Measurements from ENCODE around the gene METAP2.

The METAP2 gene

DNA sequence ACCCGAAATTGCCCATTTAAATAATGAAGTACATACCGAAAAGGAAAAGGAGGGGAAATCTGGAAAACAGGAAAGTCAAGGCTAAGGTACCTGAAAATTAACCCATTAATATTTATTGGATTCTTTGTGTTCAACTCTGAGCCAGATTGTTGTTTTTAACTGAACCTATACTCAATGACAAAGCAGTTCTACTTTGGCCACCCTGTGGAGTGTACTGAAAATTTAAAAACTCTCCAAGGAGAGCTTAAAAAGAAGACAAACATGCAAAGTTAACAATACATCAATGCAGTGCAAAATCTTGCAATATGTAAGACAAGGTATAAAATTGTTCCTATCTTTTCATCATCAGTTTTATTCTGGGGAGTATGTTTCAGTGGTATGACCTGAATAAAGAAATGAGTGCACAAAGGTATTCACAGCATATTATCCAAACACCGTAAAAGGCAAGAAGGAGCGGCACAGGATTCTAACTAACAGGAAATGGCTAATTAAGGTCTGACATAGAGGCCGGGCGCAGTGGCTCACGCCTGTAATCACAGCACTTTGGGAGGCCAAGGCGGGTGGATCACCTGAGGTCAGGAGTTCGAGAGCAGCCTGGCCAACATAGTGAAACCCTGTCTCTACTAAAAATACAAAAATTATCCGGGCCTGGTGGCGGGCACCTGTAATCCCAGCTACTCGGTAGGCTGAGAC lies 75.6 kb downstream of the METAP2 start:
- DNase-seq (ENCODE audit: low read depth) = no peak

- no peak for DNase-seq (ENCODE audit: low read depth)
Observed at GRCh38 chr12:95551305-95551704, 77.4 kb downstream of the METAP2 start, which contains the start of gene USP44. TSS of gene USP44 (minus strand) at chr12:95551476. CDS start at chr12:95534256, 17,220 bp downstream.

GRCh38 chr12:95551913-95552516 lies 78.1 kb downstream of the METAP2 start:
- DNase-seq (ENCODE audit: low read depth) = no peak

DNA sequence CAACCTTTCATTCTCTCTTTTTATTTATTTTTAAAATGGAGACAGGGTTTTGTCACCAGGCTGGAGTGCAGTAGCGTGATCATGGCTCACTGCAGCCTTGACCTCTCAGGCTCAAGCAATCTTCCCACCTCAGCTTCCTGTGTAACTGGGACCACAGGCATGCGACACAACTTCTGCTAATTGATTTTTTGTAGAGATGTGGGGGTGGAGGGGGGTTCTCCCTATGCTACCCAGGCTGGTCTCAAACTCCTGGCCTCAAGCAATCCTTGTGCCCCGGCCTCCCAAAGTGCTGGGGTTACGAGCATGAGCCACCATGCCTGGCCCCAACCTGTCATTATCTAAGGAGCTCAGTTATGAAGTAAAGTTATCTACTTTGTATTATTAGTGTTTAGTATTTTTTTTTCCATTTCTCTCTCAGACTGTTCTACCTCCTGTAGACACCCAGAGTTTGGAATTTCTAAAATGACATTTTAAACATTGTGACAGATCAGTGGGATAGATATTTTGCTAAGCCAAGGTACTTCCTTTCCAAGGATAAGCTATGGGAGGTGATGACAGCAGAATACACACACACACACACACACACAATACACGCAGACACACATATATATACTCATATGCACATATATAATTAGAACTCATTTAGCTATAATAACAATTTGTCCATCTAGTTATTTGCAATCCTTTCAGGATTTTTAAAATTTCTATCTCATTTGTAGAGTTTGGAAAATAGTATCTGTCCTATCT lies 79.4 kb downstream of the METAP2 start:
- no peak for DNase-seq (ENCODE audit: low read depth)

DNA sequence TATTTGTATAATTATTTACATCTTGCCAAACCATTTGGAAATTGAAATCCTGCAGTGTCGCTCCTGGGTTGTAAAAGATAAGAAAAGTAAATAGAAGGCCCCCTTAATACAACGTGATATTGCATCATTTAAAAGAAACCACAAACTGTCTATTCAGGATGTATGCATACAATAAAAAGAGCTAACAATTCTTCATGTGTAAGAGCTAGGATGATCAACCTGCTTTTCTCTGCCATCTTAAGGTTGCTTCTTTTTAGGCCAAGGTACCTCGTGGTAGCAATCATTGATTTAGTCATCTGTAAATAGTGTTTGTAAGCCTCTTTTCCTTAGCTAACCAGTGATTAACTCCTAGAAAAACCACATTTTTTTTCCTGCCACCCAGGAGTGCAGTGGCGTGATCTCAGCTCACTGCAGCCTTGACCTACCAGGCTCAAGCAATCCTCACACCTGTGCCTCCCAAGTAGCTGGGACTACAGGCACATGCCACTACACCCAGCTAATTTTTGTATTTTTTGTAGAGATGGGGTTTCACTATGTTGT lies 80.7 kb downstream of the METAP2 start:
- no peak for DNase-seq (ENCODE audit: low read depth)

GRCh38 chr12:95557625-95558024 lies 83.7 kb downstream of the METAP2 start:
- no peak for DNase-seq (ENCODE audit: low read depth)
